ENCODE measurements around the gene KRT7.
"Not testable (repeated sequence)": the region's sequence is repeated elsewhere in the genome, so short reads cannot be mapped to it uniquely, and the experiment has no call there.

KRT7 gene

GRCh38 chr12:52243856-52244614 lies 11.0 kb downstream of the KRT7 start:
- DNase-seq (ENCODE audit: low spot score): no peak

- DNase-seq (ENCODE audit: low spot score): no peak
Observed at GRCh38 chr12:52244615-52244994, 11.6 kb downstream of the KRT7 start.

GRCh38 chr12:52245259-52245961 lies 12.4 kb downstream of the KRT7 start:
- no peak for DNase-seq (ENCODE audit: low spot score)

- no peak for DNase-seq (ENCODE audit: low spot score)
Observed at GRCh38 chr12:52245962-52246569, 13.0 kb downstream of the KRT7 start.

GRCh38 chr12:52246720-52247621 lies 13.9 kb downstream of the KRT7 start:
- no peak for DNase-seq (ENCODE audit: low spot score)

- no peak for DNase-seq (ENCODE audit: low spot score)
Observed at GRCh38 chr12:52247622-52248540, 14.8 kb downstream of the KRT7 start.

GRCh38 chr12:52248541-52249461 lies 15.8 kb downstream of the KRT7 start:
- no peak for DNase-seq (ENCODE audit: low spot score)

GRCh38 chr12:52249511-52250047 lies 16.5 kb downstream of the KRT7 start:
- no peak for DNase-seq (ENCODE audit: low spot score)

GRCh38 chr12:52250048-52250990 lies 17.3 kb downstream of the KRT7 start:
- DNase-seq (ENCODE audit: low spot score): no peak

GRCh38 chr12:52251367-52252051 lies 18.5 kb downstream of the KRT7 start:
- no peak for DNase-seq (ENCODE audit: low spot score)

GRCh38 chr12:52252175-52252615 lies 19.2 kb downstream of the KRT7 start:
- not testable (repeated sequence) for DNase-seq (ENCODE audit: low spot score)

- no peak for DNase-seq (ENCODE audit: low spot score)
Observed at GRCh38 chr12:52252728-52253343, 19.8 kb downstream of the KRT7 start.

GRCh38 chr12:52253391-52254179 lies 20.5 kb downstream of the KRT7 start:
- no peak for DNase-seq (ENCODE audit: low spot score)

- DNase-seq (ENCODE audit: low spot score): no peak
Observed at GRCh38 chr12:52254180-52254964, 21.3 kb downstream of the KRT7 start.

- no peak for DNase-seq (ENCODE audit: low spot score)
Observed at GRCh38 chr12:52254965-52255751, 22.1 kb downstream of the KRT7 start.

All from hematopoietic multipotent progenitor cell treated with erythropoietin and hydrocortisone succinate and interleukin-3 and kit ligand, for 17 days (in vitro differentiated cells).